ENCODE data around the gene MMP28.
A peak's percentile ranks its signal among the peaks of the same experiment; 100 is the strongest.

Gene MMP28

GRCh38 chr17:35795007-35795870 lies at the start of gene MMP28:
Gene MMP28, minus strand, starts transcription at chr17:35795641. Its CDS starts 264 bp downstream, at chr17:35795377.
- DNase-seq (ENCODE audit: low read depth in 3 of 3): peak in 2 of 3 experiments; percentile 28 to 45

DNA sequence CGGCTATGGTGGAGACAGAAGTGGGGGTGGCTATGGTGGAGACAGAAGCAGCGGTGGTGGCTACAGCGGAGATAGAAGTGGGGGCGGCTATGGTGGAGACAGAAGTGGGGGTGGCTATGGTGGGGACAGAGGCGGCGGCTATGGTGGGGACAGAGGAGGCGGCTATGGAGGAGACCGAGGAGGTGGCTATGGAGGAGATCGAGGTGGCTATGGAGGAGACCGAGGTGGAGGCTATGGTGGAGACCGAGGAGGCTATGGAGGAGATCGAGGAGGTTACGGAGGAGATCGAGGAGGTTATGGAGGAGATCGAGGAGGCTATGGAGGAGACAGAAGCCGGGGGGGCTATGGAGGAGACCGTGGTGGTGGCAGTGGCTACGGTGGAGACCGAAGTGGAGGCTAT lies 49.1 kb upstream of the MMP28 start:
- no peak for DNase-seq (ENCODE audit: low read depth in 3 of 3)

DNA sequence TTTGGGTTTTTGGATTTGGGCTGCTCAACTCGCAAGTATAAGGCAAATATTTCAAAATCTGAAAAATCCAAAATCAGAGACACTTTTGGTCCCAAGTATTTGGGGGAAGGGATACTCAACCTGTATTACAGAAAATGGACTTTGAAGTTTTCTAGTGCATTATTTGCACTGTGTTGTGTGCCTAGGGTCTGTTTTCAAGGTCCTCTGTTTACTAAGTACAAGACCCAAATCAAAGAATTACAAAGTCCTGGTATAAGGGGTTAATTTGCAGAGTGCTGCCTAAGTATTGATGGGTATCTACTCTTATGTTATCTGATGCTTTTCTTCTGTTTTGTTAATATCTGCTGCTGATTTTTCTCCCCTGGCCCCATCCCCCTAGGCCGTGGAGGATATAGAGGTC lies 48.3 kb upstream of the MMP28 start:
- no peak for DNase-seq (ENCODE audit: low read depth in 3 of 3)

DNA sequence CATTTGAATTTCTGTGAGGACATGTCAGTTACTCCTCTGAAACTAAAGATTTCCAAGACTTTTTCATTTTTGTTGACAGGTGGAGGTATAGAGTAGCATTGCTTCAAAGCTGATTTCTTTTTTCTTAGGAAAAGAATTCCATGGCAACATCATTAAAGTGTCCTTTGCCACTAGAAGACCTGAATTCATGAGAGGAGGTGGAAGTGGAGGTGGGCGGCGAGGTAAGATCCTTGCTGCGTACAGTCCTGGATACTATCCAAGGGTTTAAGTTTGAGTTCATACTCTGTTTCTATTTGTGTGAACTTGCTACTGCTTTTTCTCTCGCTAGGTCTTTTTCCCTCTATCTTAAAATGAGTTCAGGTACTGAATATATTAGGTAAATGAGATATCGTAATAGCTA lies 46.8 kb upstream of the MMP28 start:
- DNase-seq (ENCODE audit: low read depth in 3 of 3): no peak

DNA sequence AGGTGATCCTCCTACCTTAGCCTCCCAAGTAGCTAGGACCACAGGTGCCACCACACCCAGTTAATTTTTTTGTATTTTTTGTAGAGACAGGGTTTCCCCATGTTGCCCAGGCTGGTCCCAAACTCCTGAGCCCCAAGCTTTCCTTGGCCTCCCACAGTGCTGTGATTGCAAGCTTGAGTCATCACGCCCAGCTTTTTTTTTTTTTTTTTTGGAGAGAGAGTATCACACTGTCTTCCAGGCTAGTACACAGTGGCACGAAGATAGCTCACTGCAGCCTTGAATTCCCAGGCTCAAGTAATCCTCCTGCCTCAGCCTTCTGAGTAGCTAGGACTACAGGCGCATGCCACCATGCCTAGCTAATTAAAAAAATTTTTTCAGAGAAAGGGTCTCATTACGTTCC lies 46.1 kb upstream of the MMP28 start:
- no peak for DNase-seq (ENCODE audit: low read depth in 3 of 3)

DNA sequence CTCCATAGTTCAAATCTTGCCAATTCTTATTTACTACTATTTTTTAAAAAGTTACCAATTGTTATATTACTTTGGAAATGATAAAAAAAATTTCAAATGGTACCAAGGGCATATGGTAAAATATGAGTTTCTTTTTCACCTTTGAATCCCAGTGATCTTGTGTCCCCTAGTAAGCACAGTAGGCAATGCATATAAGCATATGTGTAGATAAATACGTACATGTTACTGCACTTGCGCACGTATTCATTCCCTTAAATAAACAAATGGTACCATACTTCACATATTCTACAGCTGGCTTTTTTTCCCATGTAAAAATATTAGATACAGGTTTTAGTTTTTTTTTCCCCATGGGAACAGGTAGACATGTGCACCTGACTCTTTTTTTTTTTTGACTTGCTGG lies 45.7 kb upstream of the MMP28 start:
- DNase-seq (ENCODE audit: low read depth in 3 of 3): no peak

DNA sequence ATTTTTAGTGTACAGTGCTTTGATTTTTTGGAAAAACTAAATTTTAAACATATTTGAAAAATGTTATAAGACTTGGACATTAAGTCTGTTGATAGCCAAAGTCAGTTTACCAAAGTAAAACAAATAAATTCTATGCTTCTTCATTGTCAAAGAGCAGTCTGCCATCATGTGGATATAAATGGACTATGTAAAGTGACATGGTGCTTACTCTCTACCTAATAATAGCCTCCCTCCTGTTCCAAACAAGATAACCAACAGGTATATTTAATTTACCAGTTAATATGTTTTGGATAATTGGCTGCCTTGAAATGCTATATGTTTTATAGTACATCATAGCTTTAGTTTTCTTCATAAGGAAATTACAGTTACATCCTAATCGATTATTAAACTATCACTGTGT lies 29.8 kb upstream of the MMP28 start:
- no peak for DNase-seq (ENCODE audit: low read depth in 3 of 3)

DNA sequence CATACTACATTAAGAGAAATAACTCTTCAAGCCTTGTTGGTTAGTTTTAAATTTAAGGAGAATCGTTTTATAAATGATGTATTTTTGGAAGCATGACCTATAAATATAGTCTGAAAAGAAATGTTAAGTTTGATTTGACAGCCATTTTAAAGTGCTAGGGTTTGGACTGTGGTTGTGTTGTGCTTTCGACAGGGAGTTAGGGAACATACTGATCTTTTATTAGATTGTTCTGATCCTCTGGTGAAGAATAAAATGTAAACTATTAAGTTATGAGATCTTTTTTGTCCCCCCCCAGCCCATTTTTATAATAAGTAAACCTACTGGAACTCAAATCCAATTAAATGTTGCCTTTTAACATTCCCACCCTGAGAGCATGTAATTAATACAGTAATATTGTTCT lies 25.9 kb upstream of the MMP28 start:
- no peak for DNase-seq (ENCODE audit: low read depth in 3 of 3)

GRCh38 chr17:35819455-35819854 lies 24.0 kb upstream of the MMP28 start:
- no peak for DNase-seq (ENCODE audit: low read depth in 3 of 3)

DNA sequence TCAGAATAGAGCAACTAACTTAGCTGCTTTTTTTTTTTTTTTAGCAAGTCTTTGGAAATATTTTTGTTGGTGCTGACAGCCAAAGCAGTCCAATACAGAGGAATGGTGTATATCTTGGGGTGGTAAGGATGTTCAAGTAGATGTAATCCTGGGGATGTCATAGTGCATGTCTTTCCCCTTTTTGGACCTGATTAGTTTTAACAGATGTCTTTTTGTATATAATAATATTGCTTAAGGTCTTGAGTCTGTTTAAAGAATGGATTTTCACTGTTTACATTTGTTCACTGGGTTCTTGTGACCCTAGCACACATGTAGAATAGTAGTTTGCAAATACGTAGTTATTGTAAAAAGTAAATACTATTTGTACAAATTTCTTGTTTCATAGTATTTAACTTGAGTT lies 21.8 kb upstream of the MMP28 start:
- DNase-seq (ENCODE audit: low read depth in 3 of 3): no peak

GRCh38 chr17:35816723-35817122 lies 21.3 kb upstream of the MMP28 start:
- no peak for DNase-seq (ENCODE audit: low read depth in 3 of 3)

DNA sequence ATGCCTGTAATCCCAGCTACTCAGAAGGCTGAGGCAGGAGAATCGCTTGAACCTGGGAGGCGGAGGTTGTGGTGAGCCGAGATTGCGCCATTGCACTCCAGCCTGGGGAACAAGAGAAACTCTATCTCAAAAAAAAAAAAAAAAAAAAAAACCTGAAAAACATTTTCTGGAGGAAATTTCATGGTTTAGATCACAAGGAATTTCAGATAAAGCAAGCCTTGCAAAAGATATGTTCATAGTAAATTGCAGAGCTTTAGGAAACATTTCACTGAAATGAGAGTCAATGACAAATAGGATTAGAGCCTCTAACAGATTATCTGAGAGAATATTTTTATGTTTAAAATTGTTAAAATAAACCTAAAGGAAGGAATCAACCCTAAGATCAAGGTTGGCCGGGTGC lies 17.0 kb upstream of the MMP28 start:
- no peak for DNase-seq (ENCODE audit: low read depth in 3 of 3)

GRCh38 chr17:35811759-35812158 lies 16.3 kb upstream of the MMP28 start:
- no peak for DNase-seq (ENCODE audit: low read depth in 3 of 3)

GRCh38 chr17:35809855-35810461 lies 14.5 kb upstream of the MMP28 start:
- peak in 2 of 3 experiments; percentile 15 for DNase-seq (ENCODE audit: low read depth in 3 of 3)

DNA sequence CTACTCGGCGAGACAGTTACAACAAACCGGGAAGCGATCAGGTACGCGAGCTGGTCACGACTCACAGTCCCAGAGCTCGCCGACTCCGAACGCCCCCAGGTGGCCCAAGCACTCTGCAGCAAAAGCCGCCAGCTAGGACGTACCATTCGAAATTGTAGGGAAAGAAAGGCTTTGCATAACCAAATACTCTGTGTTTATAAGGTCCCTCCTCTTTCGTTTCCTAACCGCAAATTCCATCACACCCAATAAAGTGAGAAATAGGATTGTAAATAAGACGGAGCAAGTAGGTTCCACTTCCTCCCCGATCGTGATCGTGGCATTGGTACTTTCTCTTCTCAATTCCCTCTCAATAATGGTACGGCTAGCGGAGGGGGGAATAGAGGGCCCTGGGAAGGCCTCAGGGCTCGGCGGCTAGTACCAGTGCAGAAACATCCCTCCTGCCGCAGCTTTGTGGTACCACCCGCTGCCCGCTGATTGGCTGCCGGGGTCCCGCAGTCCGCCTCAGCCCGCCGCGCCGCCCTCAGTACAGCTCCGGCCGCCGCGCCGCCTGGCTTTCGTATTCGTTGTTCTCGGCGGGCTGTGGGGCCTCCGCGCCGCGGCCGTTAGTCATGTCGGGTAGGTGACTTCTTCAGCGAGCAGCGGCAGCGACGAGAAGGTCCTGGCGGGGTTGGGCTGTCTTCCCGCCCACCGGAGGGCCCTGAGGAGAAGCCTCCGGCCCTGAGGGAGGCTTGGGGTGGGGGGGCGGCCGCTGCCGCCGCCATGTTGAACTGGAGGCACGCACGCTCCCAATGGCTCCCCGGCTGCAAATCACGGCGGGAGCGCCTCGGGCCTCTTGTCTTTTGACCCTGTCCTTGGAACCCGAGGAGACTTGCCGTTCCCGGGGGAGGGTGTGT lies 13.8 kb upstream of the MMP28 start, which contains the start of gene TAF15:
TSS of gene TAF15 (plus strand) at position 523 of the 893 bp plus-strand sequence. CDS start at position 609, 86 bp downstream.
- DNase-seq (ENCODE audit: low read depth in 3 of 3): peak; percentile 87 to 94 (median 91)

DNA sequence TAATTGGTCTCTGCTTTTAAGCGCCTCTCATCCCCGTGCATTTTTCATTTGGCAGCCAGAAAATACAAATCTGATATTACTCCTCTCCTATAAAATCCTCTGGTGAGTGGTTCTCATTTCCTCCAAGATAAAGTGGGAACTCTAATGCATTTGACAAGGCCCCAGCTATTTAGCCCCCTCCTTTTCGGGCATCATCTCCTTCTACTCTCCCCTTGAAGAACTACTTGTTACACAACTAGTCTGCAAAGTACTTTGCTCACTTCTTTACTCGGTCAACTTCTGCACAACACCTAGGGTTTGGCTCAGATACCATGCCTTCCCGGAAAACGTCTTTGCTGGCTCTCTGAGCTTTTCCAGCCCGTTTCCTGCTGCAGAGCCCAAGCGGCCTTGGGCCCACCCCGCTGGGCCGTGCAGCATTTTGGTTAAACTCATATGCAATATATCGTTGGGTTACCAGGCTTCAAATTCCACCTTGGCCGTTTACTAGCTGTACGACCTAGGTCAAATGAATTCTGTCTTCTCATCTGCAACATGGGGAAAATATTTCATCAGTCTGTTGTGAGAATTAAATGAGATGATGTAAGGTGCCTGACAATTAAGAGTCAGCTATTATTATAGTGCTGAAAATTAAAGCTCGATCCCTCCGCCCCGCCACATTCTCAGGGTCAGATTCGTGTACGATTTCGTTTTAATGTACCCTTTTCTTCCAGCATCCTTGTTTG lies 13.0 kb upstream of the MMP28 start:
- DNase-seq (ENCODE audit: low read depth in 3 of 3): no peak

DNA sequence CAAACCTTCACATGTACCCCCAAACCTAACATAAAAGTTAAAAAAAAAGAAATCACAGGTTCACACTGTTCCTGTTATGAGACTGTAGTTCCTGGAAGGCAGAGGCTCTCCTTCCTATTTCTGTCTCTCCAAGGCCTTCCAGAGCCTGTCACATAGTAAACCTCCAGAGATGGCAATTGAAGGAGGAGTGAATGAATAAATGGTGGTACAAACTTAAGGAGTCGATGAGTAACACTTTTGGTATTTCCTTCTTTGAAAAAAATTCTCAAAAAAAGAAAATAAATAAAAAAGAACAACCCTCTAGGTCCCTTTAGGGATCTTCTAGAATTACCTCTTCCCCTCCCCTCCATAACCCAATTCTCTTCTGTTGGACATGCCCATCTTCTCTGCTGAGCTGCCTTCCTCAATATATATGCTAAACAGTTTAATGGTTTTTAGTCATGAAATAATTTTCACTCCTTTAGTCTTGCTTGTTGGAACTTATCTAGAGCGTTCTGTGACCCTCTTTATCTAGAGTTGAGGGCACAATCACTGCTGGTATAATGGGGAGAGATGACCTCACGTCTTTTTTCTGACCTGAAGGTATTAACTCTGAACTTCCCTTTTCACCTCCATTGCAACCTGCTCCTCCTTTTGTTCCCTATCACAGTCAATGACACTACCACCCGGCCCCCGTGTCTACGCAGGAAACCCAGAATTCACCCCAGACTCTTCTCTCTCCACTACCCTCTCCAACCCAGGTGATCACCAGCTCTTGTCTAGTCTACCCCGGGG lies 12.1 kb upstream of the MMP28 start:
- no peak for DNase-seq (ENCODE audit: low read depth in 3 of 3)

DNA sequence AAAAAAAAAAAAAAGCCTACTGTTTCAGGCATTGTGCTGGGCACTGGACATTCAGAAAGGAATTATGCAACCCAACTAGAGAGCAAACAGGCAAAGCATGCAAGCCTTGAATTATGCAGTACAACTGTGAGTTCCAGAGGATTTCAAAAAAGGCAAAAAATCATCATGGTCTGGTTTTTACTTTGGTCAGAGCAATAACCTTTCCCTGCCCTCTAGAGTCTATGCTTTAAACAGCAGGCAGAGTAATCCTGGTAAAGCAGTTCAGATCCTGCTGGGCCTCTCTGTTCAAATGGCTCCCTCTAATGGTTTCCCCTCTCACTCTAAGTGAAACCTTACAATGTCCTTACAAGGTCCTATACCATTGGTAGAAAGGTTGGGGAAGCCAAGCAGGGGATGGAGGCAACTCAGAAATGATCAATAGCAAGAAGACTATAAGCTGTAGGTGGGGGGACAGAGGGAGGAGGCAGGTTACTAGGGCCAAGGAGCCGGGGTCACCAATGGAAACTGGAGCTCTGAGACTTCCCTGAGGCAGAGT lies 9.3 kb upstream of the MMP28 start:
- DNase-seq (ENCODE audit: low read depth in 3 of 3): peak in 2 of 3 experiments; percentile 13 to 19

DNA sequence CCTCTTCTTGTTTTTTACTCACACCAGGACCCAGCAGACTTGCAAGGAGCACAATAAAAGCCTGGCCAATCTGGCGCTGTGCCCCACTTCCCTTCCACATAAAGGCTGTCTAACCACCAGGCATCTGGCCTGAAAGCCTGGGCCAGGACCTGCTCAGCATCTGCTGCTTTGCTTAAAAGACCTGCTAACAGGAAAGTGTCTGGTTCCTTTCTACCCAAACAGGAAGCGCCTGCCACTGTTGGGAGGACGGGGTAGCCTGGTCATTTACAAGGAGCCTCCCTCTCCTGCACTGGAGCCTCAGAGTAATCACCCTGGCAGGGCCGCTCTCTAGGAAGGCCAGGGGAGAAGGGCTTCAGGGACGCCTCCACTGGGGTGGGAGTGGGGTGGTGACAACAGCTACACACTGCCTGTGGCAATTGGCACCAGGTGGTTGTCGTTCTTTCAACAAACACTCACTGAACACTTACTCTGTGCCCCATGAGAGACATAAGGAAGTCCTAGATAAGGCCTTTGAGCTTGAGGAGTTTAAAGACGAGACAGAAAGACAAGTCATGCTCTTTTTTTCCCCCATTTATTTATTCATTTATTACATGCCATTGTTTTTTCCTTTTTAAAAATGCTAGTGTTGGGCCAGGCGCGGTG lies 6.3 kb upstream of the MMP28 start:
- DNase-seq (ENCODE audit: low read depth in 3 of 3): no peak

GRCh38 chr17:35799942-35800341 lies 4.5 kb upstream of the MMP28 start:
- DNase-seq (ENCODE audit: low read depth in 3 of 3): no peak
